Activated CD4-positive, alpha-beta T cell treated with anti-CD3 and anti-CD28 coated beads, Interleukin-2, amount 50 U/mL, for 4 hours (primary cell): ENCODE results near the gene PKM.
"Not testable (repeated sequence)": the region's sequence is repeated elsewhere in the genome, so short reads cannot be mapped to it uniquely, and the experiment has no call there.

Experiments used
- DNase-seq, 2 experiments: peaks; one replicate each; pipeline ENCODE4 v3.0.0-alpha.2; 2020

PKM gene

DNA sequence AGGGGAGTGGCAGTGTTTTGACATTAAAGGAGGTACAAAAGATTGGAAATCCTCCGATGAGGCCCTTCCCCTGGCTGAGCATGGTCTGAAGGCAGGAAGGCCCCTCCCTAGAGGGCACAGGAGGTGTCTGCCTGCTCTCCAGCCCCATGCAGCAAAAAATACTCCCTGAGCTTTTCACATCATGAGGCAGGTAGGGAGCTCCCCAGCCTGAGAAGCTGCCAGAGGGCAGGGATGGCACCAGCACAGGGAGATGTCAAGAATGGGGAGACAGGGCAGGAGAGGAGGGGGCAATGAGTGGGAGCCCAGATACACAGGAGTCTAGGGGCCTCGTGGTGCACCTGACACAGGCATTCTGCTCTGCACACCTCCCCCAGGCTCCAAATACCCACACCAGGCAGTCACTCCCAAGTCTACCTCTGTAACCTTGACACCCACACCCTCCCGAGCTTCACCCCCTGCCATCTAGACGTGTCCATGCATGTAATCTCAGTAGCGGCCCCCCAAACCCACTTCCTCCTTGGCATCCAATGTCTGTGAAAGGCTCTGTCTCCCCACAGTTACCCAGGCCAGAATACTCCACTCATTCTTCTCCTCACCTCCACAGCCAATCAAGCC lies 56.3 kb downstream of the PKM start:
- DNase-seq, result no peak

DNA sequence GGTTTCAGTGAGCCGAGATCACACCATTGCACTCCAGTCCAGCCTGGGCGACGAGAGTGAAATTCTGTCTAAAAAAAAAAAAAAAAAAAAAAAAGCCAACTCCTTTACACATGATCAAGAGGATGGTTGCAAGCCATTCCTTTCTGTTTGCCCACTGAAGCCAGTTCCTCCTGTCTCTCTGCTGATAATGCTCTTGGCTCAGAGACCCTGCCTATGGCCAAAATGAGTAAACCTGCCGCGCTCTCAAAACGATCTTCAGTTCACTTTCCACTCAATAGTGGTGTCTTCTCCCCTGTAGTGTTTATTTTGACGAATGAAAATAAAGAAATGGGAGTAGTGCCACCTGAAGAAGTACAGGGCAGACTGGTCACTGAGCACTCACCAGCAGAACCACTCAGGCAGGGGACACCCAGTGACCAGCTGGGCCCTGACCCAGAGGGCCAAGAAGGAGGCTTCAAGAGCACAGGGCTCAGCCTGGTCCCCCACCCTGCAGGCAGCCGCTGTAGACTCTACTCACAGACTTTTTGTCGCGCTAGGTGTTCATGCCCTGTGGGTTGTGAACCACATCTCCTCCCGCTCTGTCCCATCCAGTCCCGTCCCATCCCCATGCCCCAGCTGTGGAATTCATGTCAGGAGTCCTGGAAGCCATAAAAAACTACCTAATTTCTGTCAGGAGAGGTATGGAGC lies 57.0 kb downstream of the PKM start:
- DNase-seq, result no peak

DNA sequence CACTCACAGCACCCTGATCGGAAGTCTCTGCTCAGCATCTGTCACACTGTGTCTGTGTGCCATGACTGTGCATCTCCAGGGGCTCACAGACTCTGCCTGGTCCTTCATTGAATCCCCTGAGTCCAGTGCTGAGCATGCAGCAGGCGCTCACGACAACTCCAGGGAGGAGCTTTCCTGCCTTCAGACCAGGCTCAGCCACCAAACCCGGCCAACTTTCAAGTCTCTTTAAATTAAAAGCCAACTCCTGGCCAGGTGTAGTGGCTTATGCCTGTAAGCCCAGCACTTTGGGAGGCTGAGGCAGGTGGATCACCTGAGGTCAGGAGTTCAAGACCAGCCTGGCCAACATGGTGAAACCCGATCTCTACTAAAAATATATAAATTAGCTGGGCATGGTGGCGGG lies 57.6 kb downstream of the PKM start:
- no peak for DNase-seq

DNA sequence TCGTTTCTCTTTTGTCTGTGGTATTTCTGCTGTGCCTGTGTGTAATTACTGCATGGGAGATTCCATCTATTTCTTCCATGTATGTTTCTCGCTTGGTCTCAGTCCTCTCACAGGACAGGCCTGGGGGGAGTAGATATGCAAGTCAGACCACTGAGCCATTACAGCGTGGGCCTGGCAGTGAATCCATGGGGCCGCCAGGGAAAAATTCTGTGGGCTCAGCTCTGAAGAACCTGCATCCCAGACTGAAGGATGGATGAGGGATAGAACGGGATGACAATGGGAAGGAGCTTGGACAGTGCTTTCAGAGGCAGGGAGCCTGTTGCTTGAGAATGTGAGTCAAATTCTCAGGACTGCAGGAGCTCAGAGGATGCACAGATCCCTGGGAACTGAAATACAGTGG lies 58.2 kb downstream of the PKM start:
- DNase-seq, result no peak

DNA sequence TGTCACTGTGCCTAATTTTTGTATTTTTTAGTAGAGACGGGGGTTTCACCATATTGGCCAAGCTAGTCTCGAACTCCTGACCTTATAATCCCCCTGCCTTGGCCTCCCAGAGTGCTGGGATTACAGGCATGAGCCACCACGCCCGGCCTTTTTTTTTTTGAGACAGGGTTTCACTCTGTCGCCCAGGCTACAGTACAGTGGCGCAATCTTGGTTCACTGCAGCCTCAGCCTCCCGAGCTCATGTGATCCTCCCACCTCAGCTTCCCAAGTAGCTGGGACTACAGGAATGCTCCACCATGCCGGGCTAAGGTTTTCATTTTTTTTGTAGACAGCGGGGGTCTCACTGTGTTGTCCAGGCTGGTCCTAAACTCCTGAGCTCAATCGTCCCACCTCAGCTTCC lies 59.0 kb downstream of the PKM start:
- DNase-seq, result not testable (repeated sequence)

DNA sequence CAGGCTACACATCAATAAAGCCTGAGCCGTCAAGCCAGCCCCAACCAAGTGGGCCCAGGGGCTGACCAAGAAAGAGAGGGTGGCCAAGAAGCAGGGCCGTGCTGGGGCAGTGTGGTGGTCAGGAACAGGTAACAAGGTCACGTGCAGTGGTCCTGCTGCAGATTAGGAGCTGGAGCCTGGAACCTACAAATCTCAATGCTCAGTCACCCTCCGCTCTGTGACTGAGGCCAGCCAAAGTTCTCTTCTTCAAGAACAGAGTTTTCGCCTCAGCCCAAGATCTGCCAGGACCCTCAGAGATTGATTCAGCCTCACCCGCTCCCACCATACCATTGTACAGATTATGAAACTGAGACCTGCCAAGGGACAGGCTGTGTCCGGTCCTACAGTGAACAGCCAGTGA lies 60.3 kb downstream of the PKM start:
- DNase-seq, result no peak

DNA sequence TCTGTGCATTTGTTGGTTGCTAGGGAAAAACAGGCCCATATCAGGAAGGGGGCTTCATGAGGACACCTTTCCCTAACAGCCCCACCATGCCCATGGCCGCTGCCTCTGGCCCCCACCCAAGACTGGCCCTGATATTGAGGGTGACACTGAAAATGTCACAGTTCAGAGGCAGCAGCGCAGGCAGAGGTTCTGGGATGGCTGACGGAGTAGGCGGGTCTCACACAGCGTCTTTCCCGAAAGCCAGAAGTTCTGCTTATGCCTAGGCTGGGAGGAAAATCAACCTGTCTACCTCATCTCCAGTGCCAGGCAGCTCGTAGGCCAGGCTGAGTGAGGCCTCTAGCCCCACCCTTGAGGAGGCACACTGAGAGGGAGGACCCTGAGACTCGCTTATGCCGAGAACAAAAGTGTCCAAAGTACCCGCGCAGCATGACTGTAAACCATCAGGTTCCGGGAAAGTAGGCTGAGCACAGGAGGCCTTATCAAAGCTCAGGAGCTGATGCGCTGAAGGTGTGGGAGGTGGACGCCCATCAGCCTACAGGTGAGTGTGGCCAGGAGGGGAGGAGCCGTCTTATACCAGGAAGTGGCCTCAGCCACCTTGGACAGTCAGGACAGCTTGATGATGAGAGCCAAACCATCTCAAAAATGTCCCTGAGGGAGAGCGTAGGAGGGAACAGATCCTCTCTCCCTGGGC lies 60.9 kb downstream of the PKM start:
- no peak for DNase-seq

DNA sequence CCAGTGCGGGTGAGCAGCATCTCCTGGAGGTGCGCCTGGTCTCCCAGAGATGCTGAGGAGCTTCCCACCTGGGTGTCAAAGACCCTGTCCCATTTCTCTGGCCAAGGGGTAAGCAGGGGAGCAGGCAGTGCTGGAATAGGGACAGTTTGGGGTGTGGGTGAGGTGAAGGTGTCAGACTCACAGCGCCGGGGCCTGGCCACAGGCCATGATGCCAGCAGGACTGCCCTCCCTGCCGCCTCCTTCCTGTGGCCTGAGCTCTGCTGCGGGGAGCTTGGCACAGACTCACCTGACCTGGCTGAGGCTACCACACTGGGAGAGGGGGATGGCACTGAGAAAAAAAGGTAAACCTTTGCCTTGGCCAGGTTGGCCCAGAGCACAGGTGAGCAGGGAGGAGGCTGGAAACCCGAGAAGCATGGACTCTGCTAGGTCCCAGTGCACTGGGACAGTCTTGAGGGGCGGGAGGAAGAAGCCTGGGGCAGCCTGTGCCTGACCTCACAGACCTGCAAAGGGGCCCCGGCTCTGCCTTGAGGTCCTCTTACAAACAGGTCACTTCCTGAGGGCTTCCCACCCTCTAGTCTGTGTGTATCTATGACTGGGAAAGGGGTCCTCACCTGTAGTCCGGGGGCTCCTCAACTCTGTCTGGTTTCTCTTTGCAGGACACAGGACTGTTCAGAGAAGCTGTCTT lies 61.6 kb downstream of the PKM start:
- DNase-seq, result no peak

DNA sequence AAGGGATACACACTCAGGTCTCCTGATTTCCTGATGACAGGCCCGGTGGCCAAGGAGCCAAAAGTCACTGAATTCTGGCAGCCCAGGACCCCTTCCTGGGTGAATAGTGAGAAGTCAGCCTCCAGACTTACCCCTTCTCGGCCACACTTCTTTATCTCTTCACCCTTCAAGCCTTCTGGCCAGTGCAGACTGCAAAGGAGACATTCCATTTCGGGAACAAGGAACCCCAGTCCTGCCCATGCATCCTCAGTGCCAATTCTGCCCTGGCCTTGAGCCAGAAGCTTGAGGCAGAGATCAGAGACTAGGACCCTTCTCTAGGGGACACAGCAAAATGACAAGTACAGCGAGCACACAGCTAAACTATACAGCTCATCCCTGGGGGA lies 62.2 kb downstream of the PKM start:
- DNase-seq, result no peak

DNA sequence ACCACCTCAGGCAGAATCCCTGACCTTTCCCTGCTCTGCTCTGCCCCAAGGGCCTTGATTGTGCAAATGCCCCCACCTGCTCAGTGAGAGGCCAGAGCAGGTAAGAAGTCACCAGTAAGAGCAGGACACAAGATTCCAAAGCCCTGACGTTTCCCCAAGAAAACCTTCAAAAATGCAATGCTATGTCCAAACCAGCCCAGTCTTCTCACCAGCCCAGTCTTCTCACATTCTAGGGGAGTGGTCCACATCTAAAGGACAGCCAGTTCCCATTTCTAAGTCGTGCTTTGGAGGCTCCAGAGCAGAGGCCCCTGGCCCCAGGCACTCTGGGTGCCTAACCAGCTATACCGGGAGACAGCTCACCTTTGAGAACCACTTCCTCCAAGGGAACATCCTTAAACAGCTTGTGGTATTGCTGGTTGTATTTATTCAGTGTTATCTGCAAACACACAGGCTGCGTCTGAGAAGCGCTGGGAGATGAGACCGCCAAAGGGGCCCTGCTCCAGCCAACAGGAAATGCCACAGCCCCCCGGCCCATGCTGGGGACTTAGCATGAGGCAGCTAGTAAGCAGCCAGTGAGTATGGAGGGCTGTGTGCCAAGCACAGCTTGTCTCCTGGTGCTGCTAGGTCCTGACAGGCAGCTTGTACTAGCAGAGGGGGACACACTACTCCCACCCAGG lies 62.7 kb downstream of the PKM start:
- no peak for DNase-seq

DNA sequence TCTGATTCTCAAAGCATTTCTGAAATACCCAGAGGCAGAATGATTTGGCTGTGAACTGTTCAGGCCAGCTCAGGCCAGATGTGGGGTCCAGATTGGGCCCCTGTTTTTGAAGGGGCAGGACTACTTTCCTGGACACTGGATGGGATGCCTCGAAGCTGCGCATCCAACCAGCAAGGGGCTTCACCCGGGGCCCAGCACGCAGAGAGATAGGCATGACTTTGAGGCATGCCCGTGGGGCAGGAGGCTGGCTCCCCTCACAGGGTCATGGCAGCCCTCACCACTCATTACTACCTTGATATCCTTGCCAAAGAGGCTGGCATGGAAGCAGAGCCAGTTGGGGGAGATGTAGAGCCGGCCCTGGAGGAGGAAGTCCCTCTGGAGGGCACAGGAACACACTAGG lies 63.5 kb downstream of the PKM start:
- no peak for DNase-seq

DNA sequence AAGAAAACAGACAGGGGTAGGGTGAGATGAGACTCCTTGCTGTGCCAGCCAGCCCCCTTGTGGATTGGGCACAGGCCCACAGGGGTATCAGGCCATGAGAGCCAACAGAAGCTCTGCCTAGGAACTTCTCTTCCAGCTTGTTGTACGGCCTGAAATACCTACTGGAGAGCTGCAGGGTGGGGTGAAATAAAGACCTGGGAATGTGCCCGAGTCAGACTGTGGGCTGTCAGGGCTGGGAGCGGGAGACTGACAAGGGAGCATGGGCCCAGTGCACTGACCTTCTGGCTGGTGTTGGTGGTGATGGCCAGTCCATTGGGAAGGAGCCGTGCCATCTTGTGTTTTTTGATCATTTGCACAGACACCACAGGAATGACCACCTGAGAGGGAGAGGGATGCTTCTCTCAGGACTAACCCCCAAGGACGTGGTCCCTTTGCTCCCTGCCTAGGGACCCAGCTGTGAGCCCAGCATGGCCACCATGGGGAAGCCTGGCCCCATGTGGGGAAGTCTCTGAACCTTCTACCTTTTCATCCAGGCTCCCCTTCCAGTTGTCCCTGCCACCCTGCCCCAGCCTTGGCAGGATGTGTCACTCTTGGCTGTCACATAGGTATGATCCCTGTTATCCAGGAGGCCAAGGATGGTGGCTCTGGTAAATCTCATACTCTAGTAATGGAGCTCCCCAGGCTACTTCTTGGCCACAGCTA lies 64.1 kb downstream of the PKM start:
- no peak for DNase-seq

DNA sequence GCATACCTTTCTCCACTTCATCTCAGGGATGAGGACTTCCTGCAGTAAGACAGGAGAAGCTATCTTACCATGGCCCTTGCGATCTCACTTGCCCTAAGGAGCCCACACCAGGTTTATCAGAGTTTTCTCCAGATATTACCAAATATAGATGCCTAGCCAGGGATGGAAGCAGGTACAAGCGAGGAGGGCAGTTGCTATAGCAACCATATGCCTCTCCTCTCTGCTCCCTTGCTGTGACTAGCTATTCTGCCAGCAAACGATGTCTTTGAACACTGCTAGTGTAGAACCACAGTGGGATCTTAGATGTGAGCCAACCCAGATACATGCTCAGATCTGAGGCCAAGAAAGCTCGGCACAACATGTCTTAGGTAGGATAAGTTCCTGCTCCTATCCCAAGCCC lies 67.3 kb downstream of the PKM start:
- DNase-seq, result no peak

DNA sequence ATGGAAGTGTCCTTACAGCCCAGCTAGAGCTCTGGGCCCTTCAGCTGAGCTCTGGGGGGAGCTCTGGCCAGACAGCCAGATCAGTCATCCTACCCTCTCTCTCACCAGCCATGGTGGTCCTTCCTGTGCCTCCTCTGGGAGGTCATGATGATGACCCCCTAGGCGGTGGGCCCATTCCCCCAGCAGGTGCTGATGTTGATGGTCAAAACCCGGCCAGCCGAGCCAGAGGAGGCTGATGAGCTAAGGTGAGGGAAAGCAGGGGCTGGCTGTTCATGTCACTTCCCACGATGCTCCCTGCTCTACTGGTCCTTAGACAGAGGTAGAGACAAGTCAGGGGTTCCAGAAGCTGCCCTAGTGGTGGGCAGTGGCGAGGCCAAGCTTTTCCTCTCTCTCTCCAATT lies 68.4 kb downstream of the PKM start:
- DNase-seq, result no peak

DNA sequence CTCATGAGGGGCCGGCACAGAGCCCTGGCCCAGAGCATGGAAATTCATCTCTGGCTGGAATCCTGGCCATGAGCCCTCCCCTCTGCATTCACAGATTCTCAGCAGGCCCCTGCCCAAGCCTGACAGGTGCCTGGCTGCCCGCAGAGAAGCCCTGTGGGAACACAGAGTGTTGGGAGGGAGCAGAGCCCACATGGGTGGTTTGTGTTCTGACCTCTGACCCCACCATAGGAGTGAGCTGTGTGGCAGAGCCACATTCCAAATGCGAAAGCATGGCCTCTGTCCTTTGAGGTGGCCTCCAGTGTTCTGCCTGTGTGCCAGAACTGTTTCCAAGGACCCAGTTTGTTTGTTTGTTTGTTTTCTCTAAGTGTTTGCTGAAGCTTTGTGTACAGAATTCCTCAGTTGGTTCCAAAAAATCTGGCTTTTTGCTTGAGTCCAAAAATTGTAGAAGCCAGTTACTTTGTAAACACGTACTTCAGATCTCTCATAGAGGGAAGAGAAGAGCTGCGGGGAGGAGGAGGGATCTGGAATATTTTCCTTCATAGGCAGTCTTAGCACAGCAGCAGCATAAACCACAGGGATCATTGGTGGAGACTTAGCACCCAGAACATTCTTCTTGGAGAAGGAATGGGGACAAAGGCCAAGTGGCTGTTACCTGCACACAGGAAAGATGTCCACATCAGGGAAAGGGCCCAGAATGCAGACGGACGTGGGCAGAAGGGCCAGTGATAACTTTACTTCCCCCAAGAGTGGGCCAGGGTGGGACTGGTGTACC lies 69.4 kb downstream of the PKM start:
- no peak for DNase-seq

DNA sequence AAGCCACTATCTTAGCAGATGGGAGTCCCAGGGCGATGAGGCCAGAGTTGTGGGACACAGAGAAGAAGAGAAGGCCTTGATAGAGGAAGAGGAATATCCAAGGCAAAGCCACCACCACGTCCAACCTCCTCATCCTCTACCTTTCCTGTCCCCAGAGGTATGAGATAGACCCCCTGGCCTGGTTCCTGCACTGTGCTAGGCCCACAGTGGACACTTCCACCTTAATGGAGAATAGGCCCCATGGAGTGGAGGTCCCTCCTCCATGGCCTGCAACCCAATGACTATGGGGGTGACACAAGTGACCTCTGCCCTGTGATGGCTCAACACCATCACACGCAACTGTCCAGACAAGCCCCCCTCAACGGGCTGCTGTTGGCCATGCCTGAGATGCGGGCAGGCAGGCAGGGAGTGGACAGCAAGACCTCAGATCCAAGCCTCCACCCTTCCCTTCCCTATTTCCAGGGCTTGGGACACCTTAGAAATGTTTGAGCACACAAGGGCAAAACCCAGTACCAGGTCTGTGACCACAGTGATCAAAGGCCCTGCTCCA lies 70.2 kb downstream of the PKM start:
- no peak for DNase-seq

DNA sequence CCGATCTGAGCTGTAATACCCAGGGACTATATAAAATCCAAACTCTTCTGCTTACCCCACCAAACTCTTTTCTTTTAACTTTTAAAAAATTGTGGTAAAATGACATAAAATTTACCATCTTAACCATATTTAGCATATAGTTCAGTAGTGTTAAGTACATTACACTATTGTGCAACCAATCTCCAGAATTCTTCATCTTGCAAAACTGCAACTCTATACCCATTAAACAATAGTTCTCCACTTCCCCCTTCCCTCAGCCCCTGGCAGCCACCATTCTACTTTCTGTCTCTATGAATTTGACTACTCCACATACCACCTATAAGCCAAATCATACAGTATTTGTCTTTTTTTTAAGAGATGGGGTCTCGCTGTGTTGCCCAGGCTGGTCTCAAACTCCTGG lies 74.1 kb downstream of the PKM start:
- no peak for DNase-seq

DNA sequence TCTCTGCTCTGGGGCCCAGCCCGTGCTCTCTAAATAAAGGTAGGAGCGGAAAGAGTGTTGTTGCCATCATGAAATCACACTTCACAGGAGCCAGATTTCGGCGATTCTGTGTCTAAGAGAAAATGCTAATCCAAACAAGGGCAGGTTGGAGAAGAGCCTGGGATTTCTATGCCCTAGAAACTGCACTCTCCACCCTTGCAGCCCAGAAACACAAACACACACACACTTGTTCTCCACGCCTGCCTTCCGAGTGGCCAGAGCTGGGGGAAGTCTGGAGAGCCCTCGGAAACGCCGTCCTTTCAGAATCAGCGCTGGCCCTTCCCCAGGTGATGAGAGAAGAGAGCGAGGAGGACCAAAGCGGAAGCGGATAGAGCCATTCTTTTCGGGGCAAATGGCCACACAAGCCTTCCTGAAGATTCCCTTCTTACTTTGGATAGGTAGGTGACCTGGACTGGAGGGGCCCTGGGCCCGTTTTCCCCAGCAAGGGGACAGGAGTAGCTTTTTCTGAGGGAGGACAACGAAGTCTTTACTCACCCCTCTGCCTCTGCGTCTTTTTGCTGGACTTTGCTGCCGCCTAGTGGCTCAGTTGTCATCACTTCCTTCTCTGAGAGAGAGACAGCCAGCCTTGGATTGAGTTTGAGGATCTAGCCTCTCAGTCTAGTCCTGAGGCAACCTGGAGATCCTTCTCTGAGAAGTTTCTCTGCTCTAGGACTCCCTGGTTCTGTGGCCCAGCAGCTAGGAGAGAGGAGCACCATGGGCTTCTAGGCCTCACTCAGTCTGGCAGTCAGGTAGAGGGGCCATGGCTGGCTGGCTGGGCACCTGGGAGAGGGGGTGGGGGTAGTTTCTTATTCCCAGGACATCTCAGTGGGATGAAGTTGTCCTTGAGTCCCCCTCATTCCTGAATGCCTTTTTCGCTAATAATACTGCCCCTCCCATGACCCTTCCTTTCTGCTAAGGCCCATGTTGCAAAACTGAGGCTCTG lies 75.1 kb downstream of the PKM start:
- peak; percentile 81 to 85 for DNase-seq

DNA sequence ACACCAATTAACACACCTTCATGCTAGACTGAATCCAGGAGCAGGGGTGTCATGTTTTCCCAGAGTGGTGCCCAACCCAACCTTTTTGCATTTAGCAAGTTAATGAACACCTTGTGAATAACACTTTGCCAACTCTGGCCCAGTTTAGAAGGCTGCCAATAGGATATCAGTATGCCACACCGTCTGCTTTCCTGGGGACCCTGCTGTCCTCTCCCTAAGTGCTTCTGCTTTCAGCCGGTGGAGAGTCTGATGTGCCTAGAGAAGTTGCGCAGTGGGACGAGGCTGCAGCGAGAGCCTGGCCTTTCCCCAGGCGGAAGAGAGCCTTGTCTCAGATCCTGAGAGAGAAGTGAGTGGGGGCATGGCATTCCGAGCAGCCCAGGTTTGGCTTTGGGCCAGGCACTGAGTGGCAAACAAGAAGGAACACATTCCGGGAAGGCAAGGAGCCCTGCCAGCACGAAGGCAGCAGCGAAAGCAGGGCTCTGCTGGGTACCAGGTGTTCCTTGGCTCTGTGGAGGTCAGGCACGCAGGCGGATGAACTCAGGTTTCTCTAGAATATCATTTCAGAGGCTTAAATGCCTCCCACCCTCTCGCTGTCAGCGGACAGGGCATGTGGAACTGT lies 75.9 kb downstream of the PKM start:
- no peak for DNase-seq

DNA sequence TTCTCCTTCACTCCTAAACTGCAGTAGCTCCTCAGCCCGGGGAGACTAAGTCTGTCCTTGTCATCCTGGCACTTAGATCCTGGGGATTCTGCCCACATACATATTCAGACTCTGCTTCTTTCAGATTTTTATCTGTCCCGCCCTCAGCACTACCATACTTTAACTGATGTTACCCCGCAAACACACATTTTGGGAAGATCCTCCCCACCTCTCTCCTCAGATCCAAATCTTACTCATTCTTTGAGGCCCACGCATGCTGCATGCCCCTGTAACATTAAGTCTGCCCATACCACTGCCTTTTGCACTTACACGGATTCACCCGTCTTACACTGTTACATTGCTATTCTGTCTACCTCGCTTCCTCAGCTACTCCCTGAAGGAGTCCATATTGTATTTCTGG lies 76.7 kb downstream of the PKM start:
- DNase-seq, result no peak
